Astrocyte of the spinal cord (primary cell): ENCODE results near the gene TRMO.

ENCODE experiments used
- DNase-seq: peaks from one replicate; pipeline ENCODE4 v3.0.0; 2011; ENCODE audit warnings: low read depth, low spot score
- H3K4me3 ChIP-seq: 2 replicates; pipeline ENCODE4 v1.5.1; 2011; ENCODE audit warnings: low read depth, mild to moderate bottlenecking, low read length, moderate library complexity
- in situ Hi-C: cut with HindIII; loops from 2 replicates; pipeline ENCODE4 v1.10.0; 2017; ENCODE audit warnings: low sequenced_read_pairs
- TF ChIP-seq, protein P1 (sequence below): IDR thresholded peaks from 2 replicates; pipeline ENCODE4 v1.5.1; 2012; ENCODE audit warnings: low read depth, mild to moderate bottlenecking, low read length, inconsistent platforms

TRMO gene

GRCh38 chr9:97866300-97866699 lies 56.0 kb downstream of the TRMO start:
- in situ Hi-C loops: no loop called here
- TF ChIP-seq, protein P1, sequence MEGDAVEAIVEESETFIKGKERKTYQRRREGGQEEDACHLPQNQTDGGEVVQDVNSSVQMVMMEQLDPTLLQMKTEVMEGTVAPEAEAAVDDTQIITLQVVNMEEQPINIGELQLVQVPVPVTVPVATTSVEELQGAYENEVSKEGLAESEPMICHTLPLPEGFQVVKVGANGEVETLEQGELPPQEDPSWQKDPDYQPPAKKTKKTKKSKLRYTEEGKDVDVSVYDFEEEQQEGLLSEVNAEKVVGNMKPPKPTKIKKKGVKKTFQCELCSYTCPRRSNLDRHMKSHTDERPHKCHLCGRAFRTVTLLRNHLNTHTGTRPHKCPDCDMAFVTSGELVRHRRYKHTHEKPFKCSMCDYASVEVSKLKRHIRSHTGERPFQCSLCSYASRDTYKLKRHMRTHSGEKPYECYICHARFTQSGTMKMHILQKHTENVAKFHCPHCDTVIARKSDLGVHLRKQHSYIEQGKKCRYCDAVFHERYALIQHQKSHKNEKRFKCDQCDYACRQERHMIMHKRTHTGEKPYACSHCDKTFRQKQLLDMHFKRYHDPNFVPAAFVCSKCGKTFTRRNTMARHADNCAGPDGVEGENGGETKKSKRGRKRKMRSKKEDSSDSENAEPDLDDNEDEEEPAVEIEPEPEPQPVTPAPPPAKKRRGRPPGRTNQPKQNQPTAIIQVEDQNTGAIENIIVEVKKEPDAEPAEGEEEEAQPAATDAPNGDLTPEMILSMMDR: no peak
- DNase-seq: no peak
- no peak overlapping the region for H3K4me3 ChIP-seq

GRCh38 chr9:97864396-97864795 lies 57.9 kb downstream of the TRMO start:
- no peak for DNase-seq
- H3K4me3 ChIP-seq: no peak overlapping the region
- in situ Hi-C loops: no loop called here
- TF ChIP-seq, protein P1: no peak

DNA sequence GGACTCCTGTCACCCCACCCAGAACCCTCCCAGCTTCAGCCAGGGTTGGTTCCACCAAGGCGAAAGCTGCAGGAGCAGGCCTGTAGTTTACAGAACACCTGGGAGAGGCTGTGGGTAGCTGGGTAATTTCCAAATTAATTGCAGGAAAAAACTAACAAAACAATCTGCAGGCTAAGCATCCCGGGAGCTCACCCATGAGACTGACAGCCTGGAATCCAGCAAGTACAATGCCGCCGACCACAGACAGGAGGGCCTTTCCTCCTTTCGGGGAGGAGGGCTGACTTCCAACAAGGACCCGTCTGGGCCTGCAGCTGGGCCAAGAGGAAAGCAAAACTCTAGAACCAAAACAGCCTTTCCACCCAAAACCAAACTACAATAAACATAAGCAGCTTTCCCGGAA lies 59.0 kb downstream of the TRMO start:
- TF ChIP-seq, protein P1: no peak
- no peak overlapping the region for H3K4me3 ChIP-seq
- DNase-seq: no peak
- in situ Hi-C loops: no loop called here

DNA sequence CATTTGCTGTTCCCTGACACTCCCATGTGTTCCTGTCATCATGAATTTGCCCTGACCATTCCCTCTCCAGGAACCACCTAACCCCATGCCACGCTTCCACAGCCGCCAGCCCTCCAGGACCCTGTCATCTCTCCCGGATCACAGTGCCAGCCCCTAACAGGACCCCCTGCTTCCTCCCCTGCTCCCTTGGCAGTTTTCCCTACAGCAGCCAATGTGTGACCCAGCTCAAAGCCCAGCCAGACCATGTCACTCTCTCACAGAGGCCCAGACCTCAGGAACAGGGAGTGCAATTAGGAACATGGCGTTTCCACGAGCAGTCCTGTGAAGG lies 61.2 kb downstream of the TRMO start:
- DNase-seq: no peak
- no peak overlapping the region for H3K4me3 ChIP-seq
- in situ Hi-C loops: no loop called here
- TF ChIP-seq, protein P1: no peak

DNA sequence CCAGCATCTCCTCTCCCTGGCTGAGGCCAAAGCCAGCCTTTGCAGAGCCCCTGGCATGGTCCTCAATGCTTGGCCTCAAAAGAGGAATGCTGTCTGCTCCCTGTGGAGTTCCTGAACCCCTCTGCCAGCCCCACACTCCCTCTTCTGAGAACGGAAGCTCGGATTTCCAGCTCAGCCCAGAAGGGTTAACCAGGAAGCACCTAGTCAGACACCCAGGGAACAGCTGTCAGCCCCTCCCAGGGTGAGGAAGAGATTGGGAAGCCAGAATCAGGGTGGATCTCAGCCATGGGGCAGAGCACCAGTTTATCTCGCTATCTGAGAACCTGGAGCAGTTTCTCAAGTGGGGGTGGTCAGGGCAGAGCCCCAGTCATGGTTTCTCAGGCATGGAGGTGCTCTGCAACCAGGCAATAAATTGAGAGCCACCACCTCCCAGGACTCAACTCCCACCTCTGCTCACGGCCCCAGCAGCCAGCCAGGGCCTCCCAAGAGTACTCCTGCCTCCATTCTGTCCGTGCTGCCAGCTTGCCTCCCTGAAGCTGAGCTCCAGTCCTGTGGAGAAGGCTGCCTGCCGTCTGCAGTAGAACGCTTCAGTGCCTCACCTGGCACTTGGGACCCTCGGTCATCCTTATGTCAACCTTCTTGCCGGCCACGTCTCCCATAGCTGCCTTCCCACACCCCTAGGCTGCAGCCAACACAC lies 61.7 kb downstream of the TRMO start:
- no peak overlapping the region for H3K4me3 ChIP-seq
- TF ChIP-seq, protein P1: no peak
- no peak for DNase-seq
- in situ Hi-C loops: no loop called here

GRCh38 chr9:97859346-97859745 lies 63.0 kb downstream of the TRMO start:
- TF ChIP-seq, protein P1: no peak
- DNase-seq: no peak
- in situ Hi-C loops: no loop called here
- H3K4me3 ChIP-seq: no peak overlapping the region
